ENCODE measurements around the gene TUBB6.

Gene TUBB6

GRCh38 chr18:12361770-12362378 lies 53.8 kb downstream of the TUBB6 start:
- H3K4me3 ChIP-seq (ENCODE audit: low read depth, low read length): no peak overlapping the region
- DNase-seq (ENCODE audit: low read depth): peak; percentile 33
- no peak for TF ChIP-seq CTCF (conservative IDR thresholded peaks at IDR 0.05; ENCODE audit: low read depth, low read length)

- no peak overlapping the region for H3K4me3 ChIP-seq (ENCODE audit: low read depth, low read length)
- no peak for DNase-seq (ENCODE audit: low read depth)
- no peak for TF ChIP-seq CTCF (conservative IDR thresholded peaks at IDR 0.05; ENCODE audit: low read depth, low read length)
These were observed 54.6 kb downstream of the TUBB6 start for GRCh38 chr18:12362473-12363174.

- DNase-seq (ENCODE audit: low read depth): no peak
- no peak for TF ChIP-seq CTCF (conservative IDR thresholded peaks at IDR 0.05; ENCODE audit: low read depth, low read length)
- no peak overlapping the region for H3K4me3 ChIP-seq (ENCODE audit: low read depth, low read length)
These were observed 58.3 kb downstream of the TUBB6 start for GRCh38 chr18:12366379-12366778.

GRCh38 chr18:12366784-12367183 lies 58.7 kb downstream of the TUBB6 start:
- TF ChIP-seq CTCF (conservative IDR thresholded peaks at IDR 0.05; ENCODE audit: low read depth, low read length): no peak
- no peak for DNase-seq (ENCODE audit: low read depth)
- no peak overlapping the region for H3K4me3 ChIP-seq (ENCODE audit: low read depth, low read length)

- DNase-seq (ENCODE audit: low read depth): no peak
- no peak overlapping the region for H3K4me3 ChIP-seq (ENCODE audit: low read depth, low read length)
- no peak for TF ChIP-seq CTCF (conservative IDR thresholded peaks at IDR 0.05; ENCODE audit: low read depth, low read length)
These were observed 61.2 kb downstream of the TUBB6 start for GRCh38 chr18:12369211-12369610.

GRCh38 chr18:12371590-12371989 lies 63.5 kb downstream of the TUBB6 start:
- TF ChIP-seq CTCF (conservative IDR thresholded peaks at IDR 0.05; ENCODE audit: low read depth, low read length): no peak
- H3K4me3 ChIP-seq (ENCODE audit: low read depth, low read length): no peak overlapping the region
- DNase-seq (ENCODE audit: low read depth): no peak

- no peak overlapping the region for H3K4me3 ChIP-seq (ENCODE audit: low read depth, low read length)
- DNase-seq (ENCODE audit: low read depth): peak; percentile 5
- TF ChIP-seq CTCF (conservative IDR thresholded peaks at IDR 0.05; ENCODE audit: low read depth, low read length): no peak
These were observed 64.4 kb downstream of the TUBB6 start for GRCh38 chr18:12372406-12372805.
